GM12878 (cell line): ENCODE measurements around the gene COL25A1. TPM values are rescaled to one million over a fixed set of nuclear protein-coding genes. Genes with fewer than 3 reads are reported as not detected.

Source experiments
- ATAC-seq: fragments of 200-7000 bp; cut with Tn5 transposase; 3 replicates; pipeline ENCODE4 v1.9.1; 2020; ENCODE audit warnings: mild to moderate bottlenecking, moderate library complexity
- BruUV-seq: library from RNA; stranded (reverse); fragments of 400-500 nt; replicated peaks from 2 replicates; lab custom pipeline; 2021; lab: Mats Ljungman, UMichigan
- CTCF ChIA-PET: fragments of 300-600 bp; sonication (Branson Sonifier 250); formaldehyde crosslinking; extraction: SDS; loops from one replicate; lab custom pipeline; 2021; ENCODE audit warnings: inconsistent platforms; lab: Yijun Ruan, JAX
- POLR2A ChIA-PET: fragments of 350-600 bp; formaldehyde crosslinking; extraction: SDS; loops from one replicate; lab custom pipeline; 2021; ENCODE audit warnings: inconsistent platforms; lab: Charles Lee
- RAD21 ChIA-PET: fragments of 300-600 bp; sonication (Branson Sonifier 250); formaldehyde crosslinking; loops from one replicate; lab custom pipeline; 2023; ENCODE audit warnings: antibody characterized with exemption; ENCODE audit not compliant: unreplicated experiment; lab: Charles Lee
- SMC1A ChIA-PET: fragments of 300-600 bp; sonication (Branson Sonifier 250); formaldehyde crosslinking; loops from one replicate; lab custom pipeline; 2023; ENCODE audit not compliant: unreplicated experiment, uncharacterized antibody; lab: Charles Lee
- DNase-seq: peaks from one replicate; pipeline ENCODE4 v3.0.0-alpha.2; 2011; ENCODE audit warnings: low read depth, low spot score
- FAIRE-seq: peaks from 3 replicates; lab custom pipeline; 2011; peaks lifted over from hg19 to GRCh38; lab: Jason Lieb, UNC
- H2AFZ ChIP-seq: 2 replicates; pipeline ENCODE4 v1.6.0; 2011; ENCODE audit warnings: low read depth, low read length, control low read depth; ENCODE audit not compliant: control insufficient read depth
- H3K27ac ChIP-seq: 2 replicates; pipeline ENCODE4 v1.5.1; 2011; ENCODE audit warnings: control low read depth; ENCODE audit not compliant: control insufficient read depth, insufficient read depth
- H3K27me3 ChIP-seq, 2 experiments: replicated peaks in 1 of 2; 2 replicates each; pipeline versions ENCODE4 v1.6.0 to v1.6.1; 2011; ENCODE audit warnings: low read length in 1 of 2; ENCODE audit not compliant: control insufficient read depth in 2 of 2, insufficient read depth in 2 of 2
- H3K36me3 ChIP-seq, 2 experiments: 2 replicates each; pipeline ENCODE4 v1.5.1; 2011; ENCODE audit warnings: low read length in 1 of 2; ENCODE audit not compliant: control insufficient read depth in 2 of 2, insufficient read depth in 2 of 2
- H3K4me1 ChIP-seq: 2 replicates; pipeline ENCODE4 v1.6.1; 2011; ENCODE audit warnings: mild to moderate bottlenecking, low read length, moderate library complexity, mixed read lengths; ENCODE audit not compliant: control insufficient read depth, insufficient read depth
- H3K4me2 ChIP-seq: 2 replicates; pipeline ENCODE4 v1.6.0; 2011; ENCODE audit warnings: control low read depth; ENCODE audit not compliant: control insufficient read depth, insufficient read depth
- H3K4me3 ChIP-seq: fragments of 200-600 bp; sonication (generic); 2 replicates; pipeline ENCODE4 v1.5.1; 2016
- H3K79me2 ChIP-seq: 2 replicates; pipeline ENCODE4 v1.6.0; 2011; ENCODE audit warnings: low read length; ENCODE audit not compliant: control insufficient read depth, insufficient read depth
- H3K9ac ChIP-seq: 2 replicates; pipeline ENCODE4 v1.8.0; 2011; ENCODE audit warnings: low read length, control low read depth, mixed read lengths; ENCODE audit not compliant: control insufficient read depth, insufficient read depth
- H3K9me3 ChIP-seq: replicated peaks from 3 replicates; pipeline ENCODE4 v1.5.1; 2011; ENCODE audit warnings: mild to moderate bottlenecking, low read length; ENCODE audit not compliant: control insufficient read depth, insufficient read depth
- H4K20me1 ChIP-seq: 2 replicates; pipeline ENCODE4 v1.6.0; 2011; ENCODE audit not compliant: control insufficient read depth, insufficient read depth
- CHD4 ChIP-seq: fragments of 200-600 bp; sonication (generic); IDR thresholded peaks from 2 replicates; pipeline ENCODE4 v1.6.1; 2016; ENCODE audit warnings: mild to moderate bottlenecking
- E4F1 ChIP-seq: fragments of 450-650 bp; IDR thresholded peaks from 2 replicates; pipeline ENCODE4 v1.6.1; 2018; ENCODE audit warnings: borderline replicate concordance, mild to moderate bottlenecking; ENCODE audit not compliant: partially characterized antibody
- HDAC2 ChIP-seq: fragments of 200-600 bp; sonication (generic); IDR thresholded peaks from 2 replicates; pipeline ENCODE4 v1.6.1; 2017
- LARP7 ChIP-seq: fragments of 450-650 bp; IDR thresholded peaks from 2 replicates; pipeline ENCODE4 v1.6.1; 2017; ENCODE audit warnings: mild to moderate bottlenecking
- MYB ChIP-seq: fragments of 150-350 bp; IDR thresholded peaks from 2 replicates; pipeline ENCODE4 v1.6.1; 2014; ENCODE audit warnings: mild to moderate bottlenecking, low read depth, low read length, borderline replicate concordance
- MYC ChIP-seq: IDR thresholded peaks from 2 replicates; pipeline ENCODE4 v1.6.1; 2011; ENCODE audit warnings: mild to moderate bottlenecking, low read length, moderate library complexity, inconsistent platforms; ENCODE audit not compliant: insufficient read depth, insufficient replicate concordance, insufficient read length, severe bottlenecking
- SIN3A ChIP-seq: IDR thresholded peaks from 2 replicates; pipeline ENCODE4 v1.6.1; 2012; ENCODE audit warnings: low read depth, low read length, improper control_type of control experiment
- SMAD5 ChIP-seq: IDR thresholded peaks from 2 replicates; pipeline ENCODE4 v1.6.1; 2016; ENCODE audit warnings: antibody characterized with exemption, low read depth
- STAT3 ChIP-seq: IDR thresholded peaks from 2 replicates; pipeline ENCODE4 v1.6.1; 2011; ENCODE audit warnings: low read depth, low read length, improper control_type of control experiment
- SUPT20H ChIP-seq: IDR thresholded peaks from 2 replicates; pipeline ENCODE4 v1.6.1; 2011; ENCODE audit warnings: low read depth, mild to moderate bottlenecking, low read length, moderate library complexity, borderline replicate concordance; ENCODE audit not compliant: control insufficient read depth
- USF1 ChIP-seq: IDR thresholded peaks from 2 replicates; pipeline ENCODE4 v1.6.1; 2011; ENCODE audit warnings: borderline replicate concordance, low read depth, mild to moderate bottlenecking, moderate library complexity, mixed read lengths, low read length; ENCODE audit not compliant: insufficient read depth; ENCODE audit errors: extremely low read length
- YBX1 ChIP-seq: fragments of 450-650 bp; IDR thresholded peaks from 2 replicates; pipeline ENCODE4 v1.6.1; 2016; ENCODE audit warnings: antibody characterized with exemption
- ZBTB33 ChIP-seq: fragments of 450-650 bp; IDR thresholded peaks from 2 replicates; pipeline ENCODE4 v1.6.1; 2017; ENCODE audit warnings: mild to moderate bottlenecking
- ZSCAN29 ChIP-seq: fragments of 450-650 bp; IDR thresholded peaks from 2 replicates; pipeline ENCODE4 v1.6.1; 2017; ENCODE audit warnings: mild to moderate bottlenecking, moderate library complexity
- in situ Hi-C: fragments of 300-500 bp; cut with MboI; formaldehyde crosslinking; loops from 9 replicates; pipeline ENCODE4 v1.14.3; 2018; ENCODE audit warnings: mixed read lengths
- intact Hi-C: fragments of 100-400 bp; cut with micrococcal nuclease; formaldehyde crosslinking; loops from one replicate; pipeline ENCODE4 v1.14.2; 2022; ENCODE audit not compliant: unreplicated experiment
- polyA plus RNA-seq, 11 experiments: library from polyadenylated mRNA; depleted of rRNA in 4 of 11; unstranded in 6 of 11; stranded (reverse) in 5 of 11; fragments of >200 nt; fragmentation: Nextera tagmentation in 4 of 11; fragmentation: Illumina TruSeq in 1 of 11; extraction: Ambion mirVana in 4 of 11; extraction: Trizol in 1 of 11; gene quantifications; 1 replicate in 1 of 11; 2 replicates in 10 of 11; pipeline versions ENCODE4 v1.2.1 to v1.2.3, GENCODE V29; 2011 to 2016; ENCODE audit warnings: inconsistent platforms in 2 of 11, missing spikeins in 2 of 11, low read depth in 1 of 11
- total RNA-seq, 4 experiments: library from RNA; depleted of rRNA in 3 of 4; stranded (reverse); fragments of >200 nt in 3 of 4; fragmentation: Illumina TruSeq in 1 of 4; extraction: Trizol in 1 of 4; gene quantifications; 2 replicates each; pipeline versions ENCODE4 v1.2.1 to v1.2.3, GENCODE V29; 2013 to 2021
- TF ChIP-seq, protein P1 (sequence below): fragments of 450-650 bp; IDR thresholded peaks from 2 replicates; pipeline ENCODE4 v1.6.1; 2014; ENCODE audit warnings: mild to moderate bottlenecking

The COL25A1 gene
- total and polyA plus RNA-seq, 10 of the 15 experiments (the other 5 are each of a cell fraction or from before 2014, with no cell fraction given), result 0.01 to 0.26 (median 0.12) TPM; not detected in 6

DNA sequence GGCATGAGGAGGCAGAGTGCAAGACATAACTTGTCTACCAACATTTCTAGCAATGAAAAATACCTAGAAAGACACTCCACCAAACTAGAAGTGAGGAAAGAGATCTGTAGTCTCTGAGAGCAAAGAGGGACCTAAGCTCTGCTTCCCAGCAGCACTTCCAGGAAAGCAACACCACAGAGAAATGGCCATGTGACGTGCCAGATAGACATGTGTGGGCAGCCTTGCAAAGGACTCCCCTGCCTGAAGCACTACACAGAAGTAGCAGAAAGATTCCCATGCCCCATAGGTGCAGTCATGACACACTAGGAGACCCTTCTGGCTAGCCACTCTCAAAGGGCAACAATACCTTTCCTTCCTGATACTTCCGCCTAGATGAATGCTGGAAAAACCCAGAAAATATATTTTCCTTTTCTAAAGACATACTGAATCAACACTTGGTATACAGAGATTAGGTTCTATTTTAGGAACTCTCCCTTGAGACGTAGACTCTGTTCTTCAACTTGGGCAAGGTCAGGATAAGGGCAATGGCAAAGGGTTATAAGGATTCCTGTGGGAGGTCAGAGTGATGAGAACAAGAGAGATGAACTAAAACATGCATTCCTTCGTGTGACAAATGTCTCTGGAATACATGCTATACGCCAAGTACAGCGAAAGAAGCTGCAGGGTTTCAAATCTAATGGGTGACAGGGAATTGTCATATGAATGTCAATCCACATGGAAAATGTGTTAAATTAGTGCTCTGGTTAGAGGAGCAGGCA, 352.1 kb downstream of the COL25A1 start (continued):
- no peak for TF ChIP-seq ZBTB33
- TF ChIP-seq CHD4, result no peak

DNA sequence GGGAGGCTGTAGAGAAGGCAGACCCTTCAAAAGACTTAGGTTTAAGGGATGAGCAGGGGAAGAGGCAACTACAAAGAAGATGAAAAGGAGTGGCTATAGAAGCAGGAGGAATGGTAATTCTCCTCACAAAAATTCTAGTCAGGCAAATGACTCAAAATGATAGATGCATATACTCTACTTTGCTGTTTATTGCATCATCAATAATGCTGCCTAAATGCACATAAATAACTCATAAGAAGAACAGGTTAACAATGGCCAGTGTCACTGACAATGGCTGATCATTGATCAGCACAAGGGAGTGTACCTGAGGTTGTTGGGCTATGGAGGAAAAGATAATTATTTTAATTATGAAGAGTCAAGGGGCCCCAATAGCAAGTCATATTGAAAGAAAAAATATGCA, 354.9 kb downstream of the COL25A1 start:
- intact Hi-C loops (no loop called here), in situ Hi-C loops (no loop called here)
- no TSS peak for BruUV-seq
- ChIA-PET CTCF (no interaction called here), RAD21 (no interaction called here), POLR2A (no interaction called here), SMC1A (no interaction called here)
- Histone ChIP-seq H4K20me1 (no peaks in the 10 kb centered on the region), H3K27ac (no peak overlapping the region), H3K9me3 (no peaks in the 10 kb centered on the region), H3K79me2 (no peaks in the 10 kb centered on the region), H3K36me3 (no peaks in the 10 kb centered on the region), H3K9ac (no peak overlapping the region), H3K27me3 (no peaks in the 10 kb centered on the region), H3K4me1 (no peaks in the 10 kb centered on the region), H3K4me2 (no peak overlapping the region), H2AFZ (no peak overlapping the region), H3K4me3 (no peak overlapping the region)
- FAIRE-seq (no peak), DNase-seq (no peak), ATAC-seq (no peak)
- TF ChIP-seq, protein P1, sequence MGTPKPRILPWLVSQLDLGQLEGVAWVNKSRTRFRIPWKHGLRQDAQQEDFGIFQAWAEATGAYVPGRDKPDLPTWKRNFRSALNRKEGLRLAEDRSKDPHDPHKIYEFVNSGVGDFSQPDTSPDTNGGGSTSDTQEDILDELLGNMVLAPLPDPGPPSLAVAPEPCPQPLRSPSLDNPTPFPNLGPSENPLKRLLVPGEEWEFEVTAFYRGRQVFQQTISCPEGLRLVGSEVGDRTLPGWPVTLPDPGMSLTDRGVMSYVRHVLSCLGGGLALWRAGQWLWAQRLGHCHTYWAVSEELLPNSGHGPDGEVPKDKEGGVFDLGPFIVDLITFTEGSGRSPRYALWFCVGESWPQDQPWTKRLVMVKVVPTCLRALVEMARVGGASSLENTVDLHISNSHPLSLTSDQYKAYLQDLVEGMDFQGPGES, result no peak
- TF ChIP-seq LARP7 (no peak), CHD4 (no peak), HDAC2 (no peak), YBX1 (no peak), MYC (no peak), SIN3A (no peak), MYB (no peak), E4F1 (no peak), SMAD5 (no peak), ZSCAN29 (no peak), SUPT20H (no peak), STAT3 (no peak), USF1 (no peak)
